ENCODE results near the gene NFYA. TPM values are rescaled to one million over a fixed set of nuclear protein-coding genes. Genes with fewer than 3 reads are reported as not detected.
A peak's percentile ranks its signal among the peaks of the same experiment; 100 is the strongest.

NFYA gene
- total and polyA plus RNA-seq, 2 of the 13 experiments (the other 11 are each of a cell fraction or from before 2014, with no cell fraction given): 16.0 to 22.9 TPM

DNA sequence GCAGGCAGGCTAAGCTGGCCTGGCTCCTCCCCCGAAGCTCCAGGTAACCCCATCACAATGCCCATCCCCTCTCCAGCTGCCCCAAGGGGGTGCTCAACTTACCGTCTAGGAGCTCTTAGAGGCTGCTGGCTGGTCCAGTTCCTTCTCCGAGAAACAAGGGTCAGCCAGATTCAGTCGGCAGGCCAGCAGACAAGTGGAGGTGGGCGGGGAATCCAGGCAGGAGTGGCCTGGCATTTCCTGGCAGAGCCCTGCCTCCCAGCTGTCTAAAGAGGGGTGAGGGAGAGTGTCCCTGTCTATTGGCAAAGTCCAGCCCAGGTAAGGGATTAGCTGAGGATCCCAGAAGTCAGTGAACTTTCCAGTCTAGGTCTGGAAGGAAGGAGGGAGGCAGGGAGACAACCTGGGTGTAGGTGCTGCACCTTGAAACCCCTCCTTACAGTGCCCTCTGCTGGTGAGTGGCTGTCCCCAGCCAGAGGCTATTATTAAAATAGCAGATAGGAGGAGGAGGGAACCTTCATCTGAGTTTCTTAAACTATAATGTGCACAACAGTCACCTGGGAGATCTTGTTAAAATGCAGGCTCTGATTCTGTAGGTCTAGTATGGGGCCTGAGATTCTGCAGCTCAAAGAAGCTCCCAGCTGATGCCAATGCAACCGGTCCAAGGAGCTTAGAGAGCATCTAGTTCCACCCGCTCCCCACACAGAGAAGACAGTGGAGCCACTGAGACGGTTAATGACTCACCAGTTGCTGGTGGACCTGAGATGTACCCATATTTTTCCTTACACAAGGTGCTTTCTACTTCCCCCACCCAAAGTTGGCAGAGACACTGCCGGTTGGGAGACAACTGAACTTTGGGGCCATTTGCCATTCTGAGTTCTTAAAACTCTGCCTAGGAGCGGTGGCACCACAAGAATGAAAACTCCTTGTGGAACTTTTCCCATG, 33.4 kb upstream of the NFYA start, which contains the start of gene UNC5CL (continued):
- TF ChIP-seq, protein P1, sequence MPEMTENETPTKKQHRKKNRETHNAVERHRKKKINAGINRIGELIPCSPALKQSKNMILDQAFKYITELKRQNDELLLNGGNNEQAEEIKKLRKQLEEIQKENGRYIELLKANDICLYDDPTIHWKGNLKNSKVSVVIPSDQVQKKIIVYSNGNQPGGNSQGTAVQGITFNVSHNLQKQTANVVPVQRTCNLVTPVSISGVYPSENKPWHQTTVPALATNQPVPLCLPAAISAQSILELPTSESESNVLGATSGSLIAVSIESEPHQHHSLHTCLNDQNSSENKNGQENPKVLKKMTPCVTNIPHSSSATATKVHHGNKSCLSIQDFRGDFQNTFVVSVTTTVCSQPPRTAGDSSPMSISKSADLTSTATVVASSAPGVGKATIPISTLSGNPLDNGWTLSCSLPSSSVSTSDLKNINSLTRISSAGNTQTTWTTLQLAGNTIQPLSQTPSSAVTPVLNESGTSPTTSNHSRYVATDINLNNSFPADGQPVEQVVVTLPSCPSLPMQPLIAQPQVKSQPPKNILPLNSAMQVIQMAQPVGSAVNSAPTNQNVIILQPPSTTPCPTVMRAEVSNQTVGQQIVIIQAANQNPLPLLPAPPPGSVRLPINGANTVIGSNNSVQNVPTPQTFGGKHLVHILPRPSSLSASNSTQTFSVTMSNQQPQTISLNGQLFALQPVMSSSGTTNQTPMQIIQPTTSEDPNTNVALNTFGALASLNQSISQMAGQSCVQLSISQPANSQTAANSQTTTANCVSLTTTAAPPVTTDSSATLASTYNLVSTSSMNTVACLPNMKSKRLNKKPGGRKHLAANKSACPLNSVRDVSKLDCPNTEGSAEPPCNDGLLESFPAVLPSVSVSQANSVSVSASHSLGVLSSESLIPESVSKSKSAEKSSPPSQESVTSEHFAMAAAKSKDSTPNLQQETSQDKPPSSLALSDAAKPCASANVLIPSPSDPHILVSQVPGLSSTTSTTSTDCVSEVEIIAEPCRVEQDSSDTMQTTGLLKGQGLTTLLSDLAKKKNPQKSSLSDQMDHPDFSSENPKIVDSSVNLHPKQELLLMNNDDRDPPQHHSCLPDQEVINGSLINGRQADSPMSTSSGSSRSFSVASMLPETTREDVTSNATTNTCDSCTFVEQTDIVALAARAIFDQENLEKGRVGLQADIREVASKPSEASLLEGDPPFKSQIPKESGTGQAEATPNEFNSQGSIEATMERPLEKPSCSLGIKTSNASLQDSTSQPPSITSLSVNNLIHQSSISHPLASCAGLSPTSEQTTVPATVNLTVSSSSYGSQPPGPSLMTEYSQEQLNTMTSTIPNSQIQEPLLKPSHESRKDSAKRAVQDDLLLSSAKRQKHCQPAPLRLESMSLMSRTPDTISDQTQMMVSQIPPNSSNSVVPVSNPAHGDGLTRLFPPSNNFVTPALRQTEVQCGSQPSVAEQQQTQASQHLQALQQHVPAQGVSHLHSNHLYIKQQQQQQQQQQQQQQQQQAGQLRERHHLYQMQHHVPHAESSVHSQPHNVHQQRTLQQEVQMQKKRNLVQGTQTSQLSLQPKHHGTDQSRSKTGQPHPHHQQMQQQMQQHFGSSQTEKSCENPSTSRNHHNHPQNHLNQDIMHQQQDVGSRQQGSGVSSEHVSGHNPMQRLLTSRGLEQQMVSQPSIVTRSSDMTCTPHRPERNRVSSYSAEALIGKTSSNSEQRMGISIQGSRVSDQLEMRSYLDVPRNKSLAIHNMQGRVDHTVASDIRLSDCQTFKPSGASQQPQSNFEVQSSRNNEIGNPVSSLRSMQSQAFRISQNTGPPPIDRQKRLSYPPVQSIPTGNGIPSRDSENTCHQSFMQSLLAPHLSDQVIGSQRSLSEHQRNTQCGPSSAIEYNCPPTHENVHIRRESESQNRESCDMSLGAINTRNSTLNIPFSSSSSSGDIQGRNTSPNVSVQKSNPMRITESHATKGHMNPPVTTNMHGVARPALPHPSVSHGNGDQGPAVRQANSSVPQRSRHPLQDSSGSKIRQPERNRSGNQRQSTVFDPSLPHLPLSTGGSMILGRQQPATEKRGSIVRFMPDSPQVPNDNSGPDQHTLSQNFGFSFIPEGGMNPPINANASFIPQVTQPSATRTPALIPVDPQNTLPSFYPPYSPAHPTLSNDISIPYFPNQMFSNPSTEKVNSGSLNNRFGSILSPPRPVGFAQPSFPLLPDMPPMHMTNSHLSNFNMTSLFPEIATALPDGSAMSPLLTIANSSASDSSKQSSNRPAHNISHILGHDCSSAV (CRISPR knock-in tag; IDR thresholded peaks at IDR 0.05; ENCODE audit: borderline replicate concordance): no peak
- TF ChIP-seq, protein P2, sequence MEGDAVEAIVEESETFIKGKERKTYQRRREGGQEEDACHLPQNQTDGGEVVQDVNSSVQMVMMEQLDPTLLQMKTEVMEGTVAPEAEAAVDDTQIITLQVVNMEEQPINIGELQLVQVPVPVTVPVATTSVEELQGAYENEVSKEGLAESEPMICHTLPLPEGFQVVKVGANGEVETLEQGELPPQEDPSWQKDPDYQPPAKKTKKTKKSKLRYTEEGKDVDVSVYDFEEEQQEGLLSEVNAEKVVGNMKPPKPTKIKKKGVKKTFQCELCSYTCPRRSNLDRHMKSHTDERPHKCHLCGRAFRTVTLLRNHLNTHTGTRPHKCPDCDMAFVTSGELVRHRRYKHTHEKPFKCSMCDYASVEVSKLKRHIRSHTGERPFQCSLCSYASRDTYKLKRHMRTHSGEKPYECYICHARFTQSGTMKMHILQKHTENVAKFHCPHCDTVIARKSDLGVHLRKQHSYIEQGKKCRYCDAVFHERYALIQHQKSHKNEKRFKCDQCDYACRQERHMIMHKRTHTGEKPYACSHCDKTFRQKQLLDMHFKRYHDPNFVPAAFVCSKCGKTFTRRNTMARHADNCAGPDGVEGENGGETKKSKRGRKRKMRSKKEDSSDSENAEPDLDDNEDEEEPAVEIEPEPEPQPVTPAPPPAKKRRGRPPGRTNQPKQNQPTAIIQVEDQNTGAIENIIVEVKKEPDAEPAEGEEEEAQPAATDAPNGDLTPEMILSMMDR (CRISPR knock-in tag; IDR thresholded peaks at IDR 0.05): peak; percentile 79
- 0 out of 2 replicates have a peak, but pooled peaks have one; percentile 22 for TF ChIP-seq ZSCAN25 (CRISPR knock-in tag; IDR thresholded peaks at IDR 0.05)
- 0 out of 2 replicates have a peak, but pooled peaks have one; percentile 21 for TF ChIP-seq SOX13 (IDR thresholded peaks at IDR 0.05)
- no peak for TF ChIP-seq SOX13 (CRISPR knock-in tag; conservative IDR thresholded peaks at IDR 0.05 in 1 of 2, IDR thresholded peaks at IDR 0.05 in 1 of 2)
- TF ChIP-seq USF2 (IDR thresholded peaks at IDR 0.05; ENCODE audit: low read depth, low read length): no peak
- no peak for TF ChIP-seq USF2 (CRISPR knock-in tag; IDR thresholded peaks at IDR 0.05; ENCODE audit: borderline replicate concordance)
- no peak for TF ChIP-seq SMYD3 (CRISPR knock-in tag; IDR thresholded peaks at IDR 0.05)
- no peak for TF ChIP-seq ZNF30 (CRISPR knock-in tag; IDR thresholded peaks at IDR 0.05)
- no peak for TF ChIP-seq MED1 (CRISPR knock-in tag; IDR thresholded peaks at IDR 0.05)
- TF ChIP-seq ZNF614 (CRISPR knock-in tag; IDR thresholded peaks at IDR 0.05; ENCODE audit: borderline replicate concordance): no peak
